Mesenchymal stem cell (in vitro differentiated cells and primary cell): ENCODE data around the gene CEP170B.
"Not testable (repeated sequence)": the region's sequence is repeated elsewhere in the genome, so short reads cannot be mapped to it uniquely, and the experiment has no call there.

Experiments
- DNase-seq: peaks from one replicate; pipeline ENCODE4 v3.0.0-alpha.2; 2013
- H2AFZ ChIP-seq: one replicate; pipeline ENCODE4 v1.6.1; 2013; ENCODE audit warnings: low read depth, mild to moderate bottlenecking, control low read depth, inconsistent platforms, low read length, moderate library complexity
- H2AK5ac ChIP-seq: 2 replicates; pipeline ENCODE4 v1.6.1; 2013; ENCODE audit warnings: low read length, moderate library complexity, mild to moderate bottlenecking, inconsistent platforms; ENCODE audit not compliant: severe bottlenecking
- H2BK120ac ChIP-seq: one replicate; pipeline ENCODE4 v1.6.1; 2013; ENCODE audit warnings: low read depth, mild to moderate bottlenecking, inconsistent platforms, low read length, moderate library complexity
- H2BK12ac ChIP-seq, 2 experiments: one replicate each; pipeline ENCODE4 v1.6.1; 2013; ENCODE audit warnings: inconsistent platforms in 2 of 2, low read length in 2 of 2, mild to moderate bottlenecking in 2 of 2, moderate library complexity in 2 of 2, control low read depth in 1 of 2
- H2BK15ac ChIP-seq: one replicate; pipeline ENCODE4 v1.6.1; 2013; ENCODE audit warnings: mild to moderate bottlenecking, low read depth, inconsistent platforms; ENCODE audit not compliant: poor library complexity, severe bottlenecking
- H2BK5ac ChIP-seq: 2 replicates; pipeline ENCODE4 v1.6.1; 2013; ENCODE audit warnings: low read depth, mild to moderate bottlenecking, low read length, control low read depth, inconsistent platforms; ENCODE audit not compliant: poor library complexity, severe bottlenecking
- H3K14ac ChIP-seq, 2 experiments: one replicate each; pipeline ENCODE4 v1.6.1; 2013; ENCODE audit warnings: inconsistent platforms in 2 of 2, low read length in 2 of 2, control low read depth in 1 of 2, mild to moderate bottlenecking in 1 of 2, moderate library complexity in 1 of 2
- H3K18ac ChIP-seq, 2 experiments: one replicate each; pipeline ENCODE4 v1.6.1; 2013; ENCODE audit warnings: inconsistent platforms in 2 of 2, low read length in 2 of 2, control low read depth in 1 of 2, low read depth in 1 of 2, mild to moderate bottlenecking in 1 of 2
- H3K23ac ChIP-seq, 2 experiments: one replicate each; pipeline ENCODE4 v1.6.1; 2013; ENCODE audit warnings: inconsistent platforms in 2 of 2, low read length in 2 of 2, mild to moderate bottlenecking in 2 of 2, moderate library complexity in 2 of 2, control low read depth in 1 of 2
- H3K27ac ChIP-seq: 2 replicates; pipeline ENCODE4 v1.5.1; 2013; ENCODE audit warnings: mild to moderate bottlenecking, moderate library complexity, low read length, control low read depth, inconsistent platforms; ENCODE audit not compliant: poor library complexity, severe bottlenecking
- H3K27me3 ChIP-seq, 2 experiments: 2 replicates each; pipeline versions ENCODE4 v1.6.1 to v1.7.0; 2013; ENCODE audit warnings: low read length in 2 of 2, mild to moderate bottlenecking in 2 of 2, moderate library complexity in 2 of 2, control low read depth in 1 of 2, inconsistent platforms in 1 of 2; ENCODE audit not compliant: control insufficient read depth in 1 of 2, insufficient read depth in 1 of 2
- H3K36me3 ChIP-seq, 2 experiments: 2 replicates each; pipeline versions ENCODE4 v1.6.1 to v1.7.0; 2013; ENCODE audit warnings: low read length in 2 of 2, control low read depth in 1 of 2, inconsistent platforms in 1 of 2, low read depth in 1 of 2, mild to moderate bottlenecking in 1 of 2; ENCODE audit not compliant: insufficient read depth in 2 of 2, control insufficient read depth in 1 of 2
- H3K4ac ChIP-seq, 2 experiments: one replicate each; pipeline ENCODE4 v1.6.1; 2013; ENCODE audit warnings: inconsistent platforms in 2 of 2, low read length in 2 of 2, mild to moderate bottlenecking in 2 of 2, moderate library complexity in 2 of 2, control low read depth in 1 of 2, low read depth in 1 of 2
- H3K4me1 ChIP-seq: 2 replicates; pipeline ENCODE4 v1.6.1; 2013; ENCODE audit warnings: low read depth, low read length, control low read depth; ENCODE audit not compliant: control insufficient read depth, insufficient read depth
- H3K4me2 ChIP-seq: 2 replicates; pipeline ENCODE4 v1.6.1; 2013; ENCODE audit warnings: low read length, mild to moderate bottlenecking, inconsistent platforms; ENCODE audit not compliant: poor library complexity, severe bottlenecking
- H3K4me3 ChIP-seq, 2 experiments: 2 replicates each; pipeline versions ENCODE4 v1.5.1 to v1.7.0; 2013; ENCODE audit warnings: low read length in 2 of 2, mild to moderate bottlenecking in 2 of 2, control low read depth in 1 of 2, low read depth in 1 of 2; ENCODE audit not compliant: insufficient read depth in 1 of 2
- H3K79me1 ChIP-seq: replicated peaks from 2 replicates; pipeline ENCODE4 v1.6.1; 2013; ENCODE audit warnings: mild to moderate bottlenecking, control low read depth, low read length, inconsistent platforms; ENCODE audit not compliant: poor library complexity, severe bottlenecking
- H3K9ac ChIP-seq: 2 replicates; pipeline ENCODE4 v1.7.0; 2013; ENCODE audit warnings: mild to moderate bottlenecking, low read length, moderate library complexity
- H3K9me3 ChIP-seq: 2 replicates; pipeline ENCODE4 v1.7.0; 2013; ENCODE audit warnings: mild to moderate bottlenecking, low read length; ENCODE audit not compliant: control insufficient read depth
- H4K8ac ChIP-seq: one replicate; pipeline ENCODE4 v1.6.1; 2013; ENCODE audit warnings: inconsistent platforms, mild to moderate bottlenecking, low read length, moderate library complexity
- H4K91ac ChIP-seq: one replicate; pipeline ENCODE4 v1.6.1; 2013; ENCODE audit warnings: mild to moderate bottlenecking, low read length, inconsistent platforms
- WGBS: methylation state at CpG from one replicate; pipeline ENCODE4 v1.1.7; 2013; ENCODE audit warnings: mixed read lengths; 5-methylcytosine and 5-hydroxymethylcytosine counted together

The CEP170B gene

DNA sequence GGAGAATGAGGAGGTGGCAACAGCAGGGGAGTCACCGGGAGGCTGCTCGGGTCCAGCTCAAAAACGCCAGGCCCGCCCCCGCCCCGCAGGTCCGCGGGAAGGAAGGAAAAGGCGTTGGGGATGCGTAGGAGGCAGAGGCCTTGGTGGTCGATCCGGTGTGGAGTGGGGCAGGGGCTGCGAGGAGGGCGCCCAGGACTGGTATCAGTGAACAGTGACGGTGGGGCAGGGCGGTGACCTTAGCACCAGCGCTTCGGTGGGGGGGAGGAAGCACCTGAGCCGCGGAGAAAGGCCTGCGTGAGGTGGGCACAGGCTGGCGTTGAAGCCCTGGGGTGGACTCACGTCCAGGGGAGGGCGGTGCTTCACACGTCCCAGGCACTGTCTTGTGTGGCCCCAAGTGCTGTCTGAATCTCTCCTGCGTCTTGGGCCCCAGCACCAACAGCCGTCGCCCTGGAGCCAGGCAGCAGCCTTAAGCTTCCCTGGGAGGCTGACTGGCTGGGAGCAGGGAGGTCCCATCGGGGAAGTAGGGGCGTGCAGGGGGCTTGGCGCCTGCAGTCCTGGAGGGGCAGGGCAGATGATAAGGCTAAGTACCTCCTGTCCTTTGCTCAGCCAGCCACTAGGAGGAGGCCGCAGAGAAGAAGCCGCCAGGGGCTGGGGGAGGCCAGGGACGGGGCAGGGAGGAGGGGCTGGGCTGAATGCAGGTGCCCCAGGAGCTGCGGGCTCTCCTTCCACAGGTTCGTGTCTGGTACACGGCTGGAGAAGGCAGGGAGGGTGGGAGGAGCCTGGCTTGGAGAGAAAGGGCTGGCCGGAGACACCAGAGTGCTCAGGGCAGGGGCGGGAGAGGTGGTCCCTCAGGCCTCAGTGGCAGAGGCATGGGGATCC, 37.7 kb upstream of the CEP170B start:
- peaks cover 20% of the 10 kb centered on the region for H3K4me1 ChIP-seq
- no peaks in the 10 kb centered on the region for H3K36me3 ChIP-seq
- peak overlapping the region; percentile 18 for H3K9ac ChIP-seq
- peak overlapping the region; percentile 89 for H4K8ac ChIP-seq
- H3K9me3 ChIP-seq = peaks cover 4% of the 10 kb centered on the region
- H3K14ac ChIP-seq = peak overlapping the region in 1 of 2 experiments; percentile 89
- peak overlapping the region in 1 of 2 experiments; percentile 74 for H3K4ac ChIP-seq
- H3K23ac ChIP-seq = peak overlapping the region in 1 of 2 experiments; percentile 54
- no peak overlapping the region for H2BK120ac ChIP-seq
- H3K27ac ChIP-seq = no peak overlapping the region
- no peak overlapping the region for H2BK5ac ChIP-seq
- peak overlapping the region; percentile 74 for H4K91ac ChIP-seq
- peak overlapping the region; percentile 86 for H3K4me2 ChIP-seq
- peaks cover 2% of the 10 kb centered on the region for H3K79me1 ChIP-seq
- 10% methylated on average over 39 of the region's 39 CpGs for WGBS
- peak overlapping the region; percentile 67 to 90 for H3K18ac ChIP-seq
- peak overlapping the region in 1 of 2 experiments; percentile 84 for H2BK12ac ChIP-seq
- H2AK5ac ChIP-seq = peak overlapping the region; percentile 16
- H3K4me3 ChIP-seq = peak overlapping the region; percentile 50 to 58
- peak overlapping the region; percentile 61 for H2BK15ac ChIP-seq
- H3K27me3 ChIP-seq = peaks cover 0 to 4% of the 10 kb centered on the region in 2 experiments
- peak; percentile 77 for DNase-seq
- H2AFZ ChIP-seq = peak overlapping the region; percentile 60

- Histone ChIP-seq H3K4ac (no peak overlapping the region), H4K8ac (no peak overlapping the region)
- 79% methylated on average over 9 of the region's 9 CpGs for WGBS
Measured at GRCh38 chr14:104830781-104831180, 34.3 kb upstream of the CEP170B start.

GRCh38 chr14:104836171-104836935, 28.7 kb upstream of the CEP170B start:
- H3K36me3 ChIP-seq, H3K27ac ChIP-seq, H2BK5ac ChIP-seq, DNase-seq, H3K23ac ChIP-seq, H2BK12ac ChIP-seq, H2AK5ac ChIP-seq, H3K79me1 ChIP-seq, H3K9me3 ChIP-seq, H3K4ac ChIP-seq, H3K14ac ChIP-seq, H3K9ac ChIP-seq, H3K18ac ChIP-seq, H3K4me3 ChIP-seq, H4K8ac ChIP-seq, H3K4me1 ChIP-seq, H2BK15ac ChIP-seq, H2AFZ ChIP-seq, H4K91ac ChIP-seq, H3K4me2 ChIP-seq, H2BK120ac ChIP-seq: not testable (repeated sequence)
- H3K27me3 ChIP-seq = peaks cover under 1 to 11% of the 10 kb centered on the region in 2 experiments
- WGBS = 92% methylated on average over 24 of the region's 41 CpGs

More at GRCh38 chr14:104830781-104831180, 34.3 kb upstream of the CEP170B start:
- no peaks in the 10 kb centered on the region for H3K9me3 ChIP-seq
- no peak overlapping the region for H2AFZ ChIP-seq
- DNase-seq = no peak
- no peak overlapping the region for H2BK12ac ChIP-seq
- peaks cover 2% of the 10 kb centered on the region for H3K79me1 ChIP-seq
- H3K36me3 ChIP-seq = no peaks in the 10 kb centered on the region
- no peak overlapping the region for H3K27ac ChIP-seq
- H3K4me2 ChIP-seq = no peak overlapping the region
- H3K14ac ChIP-seq = peak overlapping the region in 1 of 2 experiments; percentile 65
- no peak overlapping the region for H3K4me3 ChIP-seq
- H2BK15ac ChIP-seq = no peak overlapping the region
- no peak overlapping the region for H3K9ac ChIP-seq
- H2BK5ac ChIP-seq = no peak overlapping the region
- H2AK5ac ChIP-seq = no peak overlapping the region
- H3K18ac ChIP-seq = no peak overlapping the region
- no peak overlapping the region for H3K23ac ChIP-seq
- H2BK120ac ChIP-seq = no peak overlapping the region
- H4K91ac ChIP-seq = no peak overlapping the region
- H3K4me1 ChIP-seq = peaks cover 18% of the 10 kb centered on the region
- peaks cover 0 to 4% of the 10 kb centered on the region in 2 experiments for H3K27me3 ChIP-seq

- no peak overlapping the region for H3K27ac ChIP-seq
- no peak overlapping the region for H3K18ac ChIP-seq
- no peak overlapping the region for H2BK15ac ChIP-seq
- no peaks in the 10 kb centered on the region for H3K79me1 ChIP-seq
- no peak overlapping the region for H4K8ac ChIP-seq
- H3K4me2 ChIP-seq = no peak overlapping the region
- no peak overlapping the region for H4K91ac ChIP-seq
- no peak overlapping the region for H3K9ac ChIP-seq
- H3K4ac ChIP-seq = no peak overlapping the region
- H3K27me3 ChIP-seq = peaks cover 46 to 64% of the 10 kb centered on the region in 2 experiments
- H2AFZ ChIP-seq = no peak overlapping the region
- WGBS = 80% methylated on average over 1 of the region's 1 CpG
- H3K14ac ChIP-seq = no peak overlapping the region
- no peak for DNase-seq
- no peak overlapping the region for H2BK5ac ChIP-seq
- H2BK12ac ChIP-seq = no peak overlapping the region
- peaks cover 19% of the 10 kb centered on the region for H3K4me1 ChIP-seq
- no peaks in the 10 kb centered on the region for H3K9me3 ChIP-seq
- no peak overlapping the region for H2AK5ac ChIP-seq
- H3K23ac ChIP-seq = no peak overlapping the region
- H3K4me3 ChIP-seq = no peak overlapping the region
- H3K36me3 ChIP-seq = no peaks in the 10 kb centered on the region
- no peak overlapping the region for H2BK120ac ChIP-seq
Measured at GRCh38 chr14:104841730-104842129, 23.3 kb upstream of the CEP170B start.
